Stimulated activated CD8-positive, alpha-beta memory T cell treated with anti-CD3 and anti-CD28 coated beads, Interleukin-15, amount 100 ng/mL, for 1 hour (primary cell): Measurements from ENCODE around the gene G6PC3.
"Not testable (repeated sequence)": the region's sequence is repeated elsewhere in the genome, so short reads cannot be mapped to it uniquely, and the experiment has no call there.

Source experiments
- DNase-seq: peaks from one replicate; pipeline ENCODE4 v3.0.0-alpha.2; 2020; ENCODE audit warnings: low read depth

Gene G6PC3

DNA sequence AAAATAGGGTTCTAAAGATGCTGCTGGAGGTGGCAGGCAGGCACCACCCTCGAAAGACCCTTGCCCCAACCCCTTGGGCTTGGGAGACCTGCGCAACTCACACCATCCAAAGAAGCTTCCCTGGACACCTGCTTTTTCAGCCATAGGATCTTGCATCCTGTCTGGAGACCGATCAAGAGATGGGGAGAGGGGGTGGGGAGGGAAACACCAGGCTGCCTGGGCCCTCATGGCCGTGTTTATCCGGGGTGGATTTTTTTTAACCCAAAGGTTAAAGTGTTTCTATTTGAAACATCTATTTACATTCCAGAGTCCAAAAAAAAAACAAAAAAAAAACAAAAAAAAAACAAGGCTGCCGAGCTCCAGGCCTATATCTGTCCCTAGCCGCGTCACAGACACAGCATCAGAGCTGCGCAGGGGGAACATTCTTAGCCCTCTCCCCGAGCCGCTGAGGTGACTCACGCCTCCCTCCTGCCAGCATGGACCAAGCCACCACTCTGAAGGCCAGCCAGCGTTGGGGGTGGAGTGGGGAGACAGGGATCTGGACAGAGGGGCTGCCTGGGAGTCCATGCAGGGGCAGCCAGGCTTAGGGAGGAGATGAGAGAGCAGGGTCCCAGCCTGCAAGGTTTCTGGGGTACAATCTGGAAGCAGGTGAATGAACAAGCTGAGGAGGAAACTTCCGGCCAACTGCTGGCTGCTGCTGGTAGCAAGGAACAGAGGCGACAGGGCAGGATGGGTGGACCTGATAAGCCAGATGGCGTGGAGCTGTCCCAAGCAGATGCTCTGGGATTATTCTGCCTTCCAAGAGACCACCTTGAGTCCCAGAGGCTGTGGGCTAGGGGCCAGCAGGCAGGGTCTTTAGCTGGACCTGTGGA lies 38.1 kb downstream of the G6PC3 start:
- DNase-seq: no peak

DNA sequence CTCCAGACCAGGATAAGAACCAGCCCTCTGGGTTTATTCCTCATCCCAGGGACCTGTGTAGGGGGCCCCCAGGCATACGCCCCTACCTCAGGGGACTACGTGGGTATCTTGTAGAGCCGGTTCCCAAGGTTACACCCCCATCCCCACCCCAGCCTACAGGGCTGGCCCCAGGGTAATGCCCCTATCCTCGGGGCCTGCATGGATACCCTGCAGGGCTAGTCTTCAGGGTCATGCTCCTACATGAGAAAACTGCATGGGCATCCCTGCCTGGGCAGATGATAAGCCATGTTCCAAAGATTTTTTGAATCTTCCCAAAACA lies 38.7 kb downstream of the G6PC3 start:
- DNase-seq: no peak

DNA sequence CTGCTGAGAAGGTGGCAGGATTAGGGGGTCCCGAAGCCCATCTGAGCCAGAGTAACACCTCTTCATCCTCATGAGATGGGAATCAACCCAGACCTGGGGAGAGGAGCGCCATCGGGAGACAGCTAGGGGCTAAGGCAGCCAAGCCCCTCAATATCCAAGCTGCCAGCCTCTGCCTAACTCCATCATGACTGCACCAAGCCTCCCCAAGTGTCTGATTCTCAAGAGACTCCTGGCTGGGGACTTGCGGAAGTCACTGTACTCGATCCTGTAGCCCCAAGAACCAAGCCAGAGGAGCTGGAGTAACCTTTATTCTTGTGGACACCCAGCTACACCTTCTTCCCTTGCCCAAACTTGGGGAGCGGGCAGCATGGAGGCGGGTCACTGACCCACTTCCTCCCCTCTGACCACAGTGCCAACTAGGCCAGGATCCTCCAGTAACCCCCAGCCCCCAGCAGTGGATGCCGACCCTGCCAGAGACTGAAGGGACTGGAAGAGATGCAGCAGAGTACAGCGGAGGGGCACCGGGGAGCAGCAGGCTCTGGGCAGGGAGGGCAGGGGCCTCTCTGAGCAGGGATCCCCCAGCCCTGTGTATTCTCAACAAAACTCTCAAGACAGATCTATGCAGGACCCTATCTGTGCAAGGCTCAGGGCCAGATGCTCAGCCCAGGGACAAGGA lies 39.6 kb downstream of the G6PC3 start:
- no peak for DNase-seq

DNA sequence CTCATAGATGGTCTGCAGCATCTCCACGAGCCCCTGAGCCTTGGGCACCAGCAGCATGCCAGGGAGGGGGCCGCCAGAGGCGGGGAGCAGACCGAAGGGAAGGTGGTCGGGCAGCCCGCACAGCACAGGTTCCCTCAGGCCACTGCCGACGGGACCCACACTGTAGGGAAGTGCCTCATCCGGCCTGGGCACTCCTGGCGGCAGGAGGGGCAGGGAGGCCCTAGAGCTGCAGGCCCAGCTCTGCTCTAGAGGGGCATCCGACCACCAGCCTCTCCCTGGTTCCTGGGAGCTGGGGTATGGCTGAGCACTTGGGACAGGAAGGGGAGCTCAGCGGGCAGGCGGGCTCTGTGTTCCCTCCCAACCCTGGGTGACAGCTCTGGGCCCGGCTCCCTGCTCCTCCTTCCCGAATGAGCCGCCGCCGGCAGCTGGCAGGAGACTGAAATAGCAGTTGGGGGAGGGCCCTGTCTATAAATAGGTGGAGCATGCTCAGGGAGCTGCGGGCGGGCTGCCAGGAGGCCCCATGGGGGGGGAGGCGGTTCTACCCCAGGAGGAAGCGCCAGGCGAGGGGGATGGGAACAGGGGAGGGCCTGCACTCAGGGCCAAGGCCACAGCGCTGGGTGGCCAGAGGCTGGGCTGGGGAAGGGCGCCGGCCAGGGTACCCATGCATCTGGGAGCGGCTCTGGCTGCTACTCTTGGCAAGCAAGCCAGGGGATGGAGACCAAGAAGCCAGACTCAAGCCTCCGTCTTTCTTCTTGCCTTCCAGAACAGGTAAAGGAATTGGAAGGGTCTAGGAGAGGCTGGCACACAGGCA lies 40.5 kb downstream of the G6PC3 start:
- no peak for DNase-seq

DNA sequence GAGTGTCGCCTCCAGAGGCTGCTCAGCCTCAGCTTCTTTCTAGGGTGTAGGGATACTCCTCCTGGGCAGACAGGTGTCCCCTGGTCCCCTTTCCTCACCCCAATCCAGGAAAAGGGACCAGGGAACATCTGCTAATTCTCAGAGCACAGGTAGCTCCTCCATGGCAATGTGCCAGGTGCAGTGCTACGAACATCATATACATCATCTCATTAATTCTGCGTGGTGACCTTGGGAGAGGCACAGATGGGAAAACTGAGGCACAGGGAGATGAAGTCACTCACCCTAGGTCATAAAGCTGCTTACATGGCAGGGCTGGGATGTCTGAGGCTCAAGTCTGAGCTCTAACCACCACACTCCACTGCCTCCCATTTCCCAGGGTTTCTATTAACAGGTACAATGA lies 41.2 kb downstream of the G6PC3 start:
- no peak for DNase-seq

DNA sequence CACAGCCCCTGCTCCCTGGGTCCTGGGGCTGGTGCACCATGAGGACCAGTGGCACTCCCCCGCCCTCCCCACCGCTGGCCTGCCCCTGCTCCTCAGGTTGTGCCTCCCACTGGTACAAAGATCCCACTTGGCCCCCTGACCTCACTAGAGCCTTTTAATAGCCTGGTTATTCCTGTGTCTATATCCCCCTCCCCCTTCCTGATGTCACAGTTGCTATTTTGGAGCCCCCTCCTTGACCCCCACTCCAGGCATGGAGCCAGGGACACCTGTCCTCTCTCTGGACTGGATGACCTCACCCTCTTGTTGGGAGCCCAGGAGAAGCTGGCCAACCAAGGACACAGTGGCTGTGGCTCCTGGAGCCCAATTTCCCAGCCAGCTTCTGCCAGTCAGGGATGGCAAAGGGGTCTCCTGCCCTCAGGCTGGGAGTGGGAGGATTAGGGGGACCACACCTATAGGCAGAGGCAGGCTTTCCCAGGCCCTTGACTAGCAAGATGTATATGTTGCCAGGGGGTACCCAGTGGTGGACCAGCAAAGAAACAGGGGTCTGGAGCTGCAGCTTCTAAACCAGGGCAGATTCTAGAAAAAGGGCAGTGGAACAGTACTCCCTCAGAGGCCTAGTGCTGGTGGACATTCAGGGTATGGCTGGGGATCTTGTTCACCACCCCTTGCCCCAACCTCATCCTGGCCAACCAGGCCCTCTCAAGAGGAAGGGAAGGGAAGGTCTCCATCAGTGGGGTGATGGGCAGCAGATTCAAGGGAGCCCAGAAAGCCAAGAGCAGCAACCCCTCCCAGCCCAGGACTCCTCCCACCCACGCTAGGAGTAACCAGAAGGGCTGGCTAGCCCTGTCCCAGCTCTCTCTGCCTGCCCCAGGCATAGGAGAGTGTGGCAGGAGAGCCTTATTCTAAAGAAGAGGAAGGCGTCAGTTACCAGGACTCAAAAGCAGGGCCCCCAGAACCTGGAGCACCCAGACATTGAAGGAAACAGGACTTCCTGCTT lies 42.0 kb downstream of the G6PC3 start:
- DNase-seq: no peak

DNA sequence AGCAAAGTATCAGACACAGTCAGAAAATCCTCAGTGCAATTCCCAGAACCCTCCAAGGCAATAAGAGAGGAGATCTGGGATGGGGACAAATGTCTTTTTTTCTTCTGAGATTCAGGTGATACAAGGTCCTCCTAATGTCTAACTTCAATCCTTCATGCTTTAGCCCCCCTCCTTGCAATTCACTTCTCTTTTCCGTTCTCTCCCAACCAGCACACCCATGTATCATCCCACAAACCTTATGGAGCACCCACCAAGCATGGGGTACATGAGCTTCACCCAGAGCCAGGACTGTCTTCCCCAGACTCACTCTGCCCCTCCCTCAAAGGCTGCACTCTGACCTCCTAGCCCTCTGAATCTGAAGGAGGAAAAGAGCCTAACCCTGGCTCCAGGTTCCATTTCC lies 42.8 kb downstream of the G6PC3 start:
- no peak for DNase-seq

DNA sequence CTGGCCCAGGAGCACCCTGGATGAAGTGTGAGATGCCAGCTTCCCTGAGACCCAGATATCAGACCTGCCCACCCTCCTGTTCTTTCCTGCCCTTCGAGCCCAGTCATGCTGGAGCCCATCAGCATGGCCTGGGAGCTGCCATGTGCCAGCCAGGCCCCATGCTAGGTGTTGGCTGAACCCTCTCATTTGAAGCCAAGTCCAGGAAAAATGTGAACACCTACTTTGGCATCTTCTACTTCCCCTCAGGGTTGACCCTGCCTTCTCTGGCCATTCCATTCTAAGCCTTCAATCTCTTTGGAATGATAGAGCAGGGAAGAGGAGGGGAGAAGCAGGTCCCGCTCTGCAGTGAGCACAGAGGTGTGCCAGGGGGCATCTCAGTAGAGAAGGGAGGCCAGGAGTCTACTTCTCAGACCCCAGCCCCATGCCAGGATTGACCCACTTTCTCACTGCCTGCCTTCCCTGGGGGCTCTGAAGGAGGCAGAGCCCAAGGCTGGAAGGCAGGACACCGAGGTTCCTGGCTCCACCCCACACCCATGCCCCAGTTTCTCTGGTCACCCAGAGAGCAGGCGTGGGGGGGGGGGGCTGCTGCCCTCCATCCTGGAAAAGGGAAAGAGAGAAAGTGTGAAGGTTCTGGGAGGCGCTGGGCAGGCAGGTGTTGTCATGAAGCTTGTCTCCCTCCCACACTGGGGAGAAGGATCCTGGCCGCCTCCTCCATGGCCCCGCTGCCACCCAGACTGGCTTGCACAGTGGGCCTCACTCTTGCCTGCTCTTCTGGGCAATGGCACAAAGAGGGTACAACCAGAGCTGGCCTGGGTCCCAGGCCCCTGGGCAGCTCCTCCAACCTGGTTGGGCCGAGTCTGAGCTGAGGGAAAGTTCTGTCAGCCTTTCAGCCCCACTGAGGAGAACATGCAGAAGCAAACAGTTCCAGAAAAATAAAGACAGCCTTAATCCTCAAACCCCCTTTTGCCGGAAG lies 43.6 kb downstream of the G6PC3 start:
- no peak for DNase-seq

DNA sequence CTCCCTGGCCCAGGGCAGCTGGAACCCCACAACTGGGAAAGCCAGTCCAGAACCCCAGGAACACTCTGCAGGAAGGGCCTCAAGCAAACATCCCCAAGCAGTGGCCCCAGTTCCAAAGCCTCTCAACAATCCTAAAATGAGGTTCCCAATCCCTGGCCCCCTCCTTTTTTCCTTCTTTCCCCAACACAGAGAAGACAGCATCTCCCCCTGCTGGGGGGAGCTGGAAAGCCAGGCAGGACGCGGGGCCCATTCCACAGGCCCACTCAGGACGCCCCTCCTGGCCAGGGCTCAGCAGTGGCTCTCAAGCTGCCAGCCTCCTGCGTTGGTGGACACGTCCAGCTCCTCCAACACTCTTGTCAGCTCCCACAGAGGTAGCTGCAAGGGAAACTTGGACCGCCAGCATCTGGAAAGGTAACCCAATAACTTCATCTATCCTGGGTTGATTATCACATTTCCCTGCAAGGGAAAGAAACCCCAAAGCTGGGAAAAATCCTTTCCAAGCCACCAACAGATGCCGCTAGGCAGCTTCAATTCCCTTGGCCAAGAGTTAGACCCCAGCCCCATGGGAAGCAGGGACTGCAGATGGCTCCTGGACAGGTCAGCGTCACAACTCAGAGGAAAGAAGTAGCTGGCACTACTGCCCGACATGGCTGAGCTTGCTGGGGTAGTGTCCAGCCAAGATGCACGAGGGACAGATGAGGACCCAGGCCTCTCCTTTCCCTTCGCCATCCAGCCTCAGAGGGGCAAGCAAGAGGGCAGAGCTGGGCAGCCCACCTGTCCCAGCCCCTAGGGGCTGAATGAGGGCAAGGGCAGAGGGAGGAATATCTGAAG lies 45.3 kb downstream of the G6PC3 start:
- no peak for DNase-seq

DNA sequence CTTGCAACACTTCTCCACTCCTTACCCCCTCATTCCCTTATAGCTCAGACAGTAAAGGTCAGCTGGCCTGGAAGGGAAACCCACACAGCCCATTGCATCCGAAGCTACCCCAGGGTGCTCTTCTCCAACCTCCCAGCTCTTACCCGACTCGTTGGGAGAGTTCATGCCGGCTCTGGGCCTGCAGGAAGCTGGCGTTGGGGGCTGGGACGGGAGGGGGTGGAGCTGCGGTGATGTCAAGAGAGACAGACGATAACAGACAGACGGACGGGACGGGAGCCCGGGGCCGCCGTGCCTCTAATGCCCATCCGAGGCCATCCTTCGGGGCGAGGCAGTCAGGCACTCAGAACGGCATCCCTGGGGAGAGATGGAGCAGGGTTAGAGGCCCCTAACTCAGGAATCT lies 46.8 kb downstream of the G6PC3 start:
- DNase-seq: no peak

DNA sequence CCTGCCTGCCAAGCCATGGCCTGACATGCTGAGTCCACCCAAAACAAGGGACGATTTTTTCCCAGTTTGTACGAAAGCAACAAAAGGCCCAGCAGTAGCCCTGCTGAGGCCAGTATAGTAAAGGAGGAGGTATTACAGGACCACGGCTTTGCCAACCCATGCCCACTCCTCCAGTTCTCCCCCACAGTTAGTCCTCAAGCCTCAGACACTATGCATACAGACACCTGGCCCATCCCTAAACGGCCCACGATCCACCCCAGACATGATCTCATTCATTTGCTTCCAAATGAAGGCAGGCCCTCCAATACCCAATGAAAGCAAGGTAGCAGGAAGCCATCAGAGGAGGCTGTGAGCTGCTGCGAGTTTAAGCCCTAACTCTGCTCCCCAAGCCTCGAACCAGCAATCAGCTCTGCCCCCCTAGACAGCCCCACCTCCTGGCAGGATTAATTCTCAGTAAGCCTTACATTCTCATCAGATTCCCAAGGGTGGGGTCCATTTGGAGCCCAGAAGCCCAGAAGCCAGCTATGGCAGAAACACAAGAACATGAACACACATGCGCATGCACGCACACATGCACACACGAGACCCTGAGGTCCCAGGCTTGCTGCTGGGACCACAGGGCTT lies 48.0 kb downstream of the G6PC3 start:
- DNase-seq: no peak

DNA sequence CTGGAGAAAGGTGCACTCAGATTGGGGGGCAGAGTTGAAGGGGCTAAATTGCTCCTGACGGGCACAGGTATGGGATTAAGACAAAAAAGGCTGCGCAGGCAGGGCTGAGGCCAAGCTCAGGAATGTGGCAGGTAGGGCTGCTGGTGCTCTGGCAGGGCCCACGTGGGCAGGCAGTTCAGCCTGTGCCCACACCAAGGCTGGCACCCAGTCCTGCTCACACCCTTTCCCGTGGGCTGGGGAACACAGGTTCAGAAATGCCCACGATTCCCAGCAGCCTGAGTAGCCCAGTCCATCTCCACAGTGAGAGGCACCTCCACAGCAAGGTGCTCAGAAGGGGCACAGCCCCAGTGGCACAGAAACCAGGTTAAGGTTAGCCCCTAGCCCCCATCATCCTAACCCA lies 48.5 kb downstream of the G6PC3 start:
- no peak for DNase-seq

DNA sequence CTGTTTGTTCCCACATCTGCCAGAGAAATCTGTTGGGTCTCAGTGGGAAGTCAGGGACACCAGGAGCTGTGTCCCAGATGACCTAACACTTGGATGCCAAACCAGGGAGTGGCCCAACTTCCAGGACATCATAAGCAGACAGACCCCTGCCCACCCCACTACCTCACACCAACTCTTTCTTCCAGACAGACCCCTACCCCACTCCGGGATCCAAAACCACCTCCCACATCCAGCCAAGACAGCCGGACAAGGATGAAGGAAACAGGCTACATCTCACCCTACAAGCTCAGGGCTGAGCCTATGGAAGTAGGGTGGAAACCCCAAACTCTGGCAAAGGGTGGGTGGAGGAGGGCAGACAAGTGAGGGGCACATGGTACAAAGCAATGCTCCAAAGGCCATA lies 49.3 kb downstream of the G6PC3 start:
- DNase-seq: no peak

DNA sequence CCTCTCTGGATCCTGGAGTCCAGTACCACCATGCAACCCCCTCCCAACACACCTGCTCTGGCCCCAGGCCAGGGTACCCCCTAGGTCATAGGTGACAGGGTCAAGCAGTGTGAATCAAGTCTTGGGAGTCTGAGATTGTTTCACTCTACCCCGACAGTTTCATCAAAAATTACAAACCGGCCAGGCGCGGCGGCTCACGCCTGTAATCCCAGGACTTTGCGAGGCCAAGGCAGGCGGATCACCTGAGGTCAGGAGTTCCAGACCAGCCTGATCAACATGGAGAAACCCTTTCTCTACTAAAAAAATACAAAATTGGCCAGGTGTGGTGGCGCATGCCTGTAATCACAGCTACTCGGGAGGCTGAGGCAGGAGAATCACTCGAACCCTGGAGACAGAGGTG lies 49.7 kb downstream of the G6PC3 start:
- DNase-seq: not testable (repeated sequence)

DNA sequence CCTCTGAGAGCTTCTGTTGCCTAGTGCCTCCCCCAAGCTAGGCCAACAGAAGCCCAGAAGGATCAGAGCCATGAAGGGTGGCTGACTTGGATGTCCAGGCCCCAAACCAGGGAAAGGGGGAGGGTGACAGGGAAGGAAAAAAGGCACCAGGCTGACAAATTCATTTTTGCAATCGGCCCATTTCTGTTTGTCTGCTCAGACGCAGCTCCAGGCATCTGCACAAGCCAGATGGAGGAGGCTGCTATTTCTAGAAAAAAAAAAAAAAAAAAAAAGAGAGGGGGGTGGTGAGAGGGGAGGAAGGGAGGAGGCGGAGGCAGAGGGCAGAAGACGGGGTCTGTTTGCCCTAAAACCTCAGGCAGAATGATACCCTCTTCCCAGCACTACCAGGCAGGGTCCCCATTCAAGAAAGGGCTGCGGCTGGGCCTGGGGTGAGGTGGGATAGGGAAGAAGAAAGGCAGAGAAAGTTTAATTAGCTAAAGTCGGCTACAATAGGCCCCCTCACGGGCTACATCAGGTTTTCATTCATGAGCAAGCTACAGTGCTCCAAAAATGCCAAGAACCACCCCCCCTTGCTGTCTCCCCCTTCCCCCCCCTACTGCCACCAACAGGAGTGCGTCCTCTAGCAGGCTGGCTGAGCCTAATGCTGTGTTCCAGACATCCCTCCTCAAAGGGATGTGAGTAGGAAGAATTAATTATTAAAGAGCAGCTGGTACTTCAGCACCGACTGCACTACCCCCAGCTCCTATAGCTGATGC lies 50.5 kb downstream of the G6PC3 start:
- DNase-seq: no peak

- no peak for DNase-seq
These were observed 51.7 kb downstream of the G6PC3 start for GRCh38 chr17:44121997-44122815.

DNA sequence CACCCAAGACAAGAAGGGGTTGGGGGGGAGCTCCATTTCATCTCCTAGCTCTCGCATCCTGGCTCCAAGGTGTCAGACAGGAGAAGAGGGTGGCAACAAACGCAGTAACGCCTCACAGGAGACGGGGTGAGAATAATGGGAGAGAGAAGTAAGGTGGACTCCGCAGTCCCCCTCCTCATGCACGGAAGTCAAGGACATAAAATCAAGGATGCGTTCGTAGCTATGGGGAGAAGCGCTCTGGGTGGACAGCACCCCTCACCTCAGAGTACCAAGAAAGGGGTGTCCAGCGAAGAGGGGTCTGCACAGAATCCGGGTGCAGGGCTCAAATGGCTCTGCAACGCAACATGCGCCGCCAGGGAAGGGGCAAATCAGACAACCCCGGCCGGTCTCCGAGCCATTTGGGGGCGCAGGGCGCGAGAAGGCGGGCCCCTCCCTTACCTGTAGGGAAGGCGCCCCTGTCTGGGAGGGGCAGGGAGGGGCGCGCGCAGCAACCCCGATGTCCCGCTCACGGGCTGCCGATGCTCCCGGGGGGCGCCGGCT lies 52.4 kb downstream of the G6PC3 start:
- no peak for DNase-seq
